ENCODE results near the gene RNU4-1. TPM values are rescaled to one million over a fixed set of nuclear protein-coding genes. Genes with fewer than 3 reads are reported as not detected.

RNU4-1 gene
- total RNA-seq, 4 donors from 2014 or later: not detected

DNA sequence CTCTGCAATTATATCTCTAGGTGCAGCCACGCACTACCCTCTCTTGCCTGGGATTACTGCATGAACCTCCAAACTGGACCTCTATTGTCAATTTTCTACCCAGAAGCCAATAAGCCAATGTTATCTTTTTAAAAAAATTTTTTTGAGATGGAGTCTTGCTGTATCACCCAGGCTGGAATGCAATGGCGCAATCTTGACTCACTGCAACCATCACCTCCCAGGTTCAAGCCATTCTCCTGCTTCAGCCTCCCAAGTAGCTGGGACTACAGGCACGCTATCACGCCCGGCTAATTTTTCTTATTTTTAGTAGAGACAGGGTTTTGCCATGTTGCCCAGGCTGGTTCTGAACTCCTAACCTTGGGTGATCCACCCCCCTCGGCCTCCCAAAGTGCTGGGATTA, 16.3 kb downstream of the RNU4-1 start:
- no peak overlapping the region for H3K4me3 ChIP-seq
- H3K27ac ChIP-seq: no peak overlapping the region
- no peaks in the 10 kb centered on the region for H3K9me3 ChIP-seq
- no peaks in the 10 kb centered on the region for H3K36me3 ChIP-seq
- no peaks in the 10 kb centered on the region for H3K4me1 ChIP-seq
- TF ChIP-seq POLR2A (IDR thresholded peaks at IDR 0.05) (no peak), POLR2AphosphoS5 (IDR thresholded peaks at IDR 0.05) (no peak), EP300 (IDR thresholded peaks at IDR 0.05) (no peak)
- TF ChIP-seq, protein P1, sequence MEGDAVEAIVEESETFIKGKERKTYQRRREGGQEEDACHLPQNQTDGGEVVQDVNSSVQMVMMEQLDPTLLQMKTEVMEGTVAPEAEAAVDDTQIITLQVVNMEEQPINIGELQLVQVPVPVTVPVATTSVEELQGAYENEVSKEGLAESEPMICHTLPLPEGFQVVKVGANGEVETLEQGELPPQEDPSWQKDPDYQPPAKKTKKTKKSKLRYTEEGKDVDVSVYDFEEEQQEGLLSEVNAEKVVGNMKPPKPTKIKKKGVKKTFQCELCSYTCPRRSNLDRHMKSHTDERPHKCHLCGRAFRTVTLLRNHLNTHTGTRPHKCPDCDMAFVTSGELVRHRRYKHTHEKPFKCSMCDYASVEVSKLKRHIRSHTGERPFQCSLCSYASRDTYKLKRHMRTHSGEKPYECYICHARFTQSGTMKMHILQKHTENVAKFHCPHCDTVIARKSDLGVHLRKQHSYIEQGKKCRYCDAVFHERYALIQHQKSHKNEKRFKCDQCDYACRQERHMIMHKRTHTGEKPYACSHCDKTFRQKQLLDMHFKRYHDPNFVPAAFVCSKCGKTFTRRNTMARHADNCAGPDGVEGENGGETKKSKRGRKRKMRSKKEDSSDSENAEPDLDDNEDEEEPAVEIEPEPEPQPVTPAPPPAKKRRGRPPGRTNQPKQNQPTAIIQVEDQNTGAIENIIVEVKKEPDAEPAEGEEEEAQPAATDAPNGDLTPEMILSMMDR (IDR thresholded peaks at IDR 0.05): no peak
- 95% methylated on average over 6 of the region's 6 CpGs for WGBS
- DNase-seq (ENCODE audit: low spot score in 2 of 2): no peak
- H3K27me3 ChIP-seq: no peaks in the 10 kb centered on the region

DNA sequence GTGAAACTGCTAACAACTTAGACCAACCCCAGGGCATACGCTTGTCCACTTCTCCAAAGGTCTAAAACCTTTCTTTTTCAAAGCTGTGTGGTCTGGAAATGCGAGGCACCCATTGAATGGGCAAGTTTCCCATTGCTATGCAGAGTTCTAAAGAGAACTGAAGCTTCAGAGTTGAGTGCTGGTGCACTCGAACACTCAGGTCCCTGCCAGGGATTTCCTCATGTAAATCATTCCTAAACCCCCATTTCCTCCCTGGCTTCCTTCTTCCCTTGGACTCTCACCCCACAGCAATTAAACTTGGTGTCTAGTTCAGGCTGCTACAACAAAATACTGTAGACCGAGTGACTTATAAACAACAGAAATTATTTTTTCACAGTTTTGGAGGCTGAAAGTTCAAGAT, 25.3 kb downstream of the RNU4-1 start:
- 32% methylated on average over 3 of the region's 4 CpGs for WGBS
- DNase-seq (ENCODE audit: low spot score in 2 of 2): no peak
- no peaks in the 10 kb centered on the region for H3K9me3 ChIP-seq
- H3K27ac ChIP-seq: no peak overlapping the region
- H3K4me3 ChIP-seq: no peak overlapping the region
- H3K27me3 ChIP-seq: no peaks in the 10 kb centered on the region
- TF ChIP-seq POLR2AphosphoS5 (IDR thresholded peaks at IDR 0.05): no peak
- TF ChIP-seq POLR2A (IDR thresholded peaks at IDR 0.05): no peak
- TF ChIP-seq, protein P1 (IDR thresholded peaks at IDR 0.05): no peak
- no peak for TF ChIP-seq EP300 (IDR thresholded peaks at IDR 0.05)
- H3K36me3 ChIP-seq: no peaks in the 10 kb centered on the region
- H3K4me1 ChIP-seq: peaks cover 29% of the 10 kb centered on the region

DNA sequence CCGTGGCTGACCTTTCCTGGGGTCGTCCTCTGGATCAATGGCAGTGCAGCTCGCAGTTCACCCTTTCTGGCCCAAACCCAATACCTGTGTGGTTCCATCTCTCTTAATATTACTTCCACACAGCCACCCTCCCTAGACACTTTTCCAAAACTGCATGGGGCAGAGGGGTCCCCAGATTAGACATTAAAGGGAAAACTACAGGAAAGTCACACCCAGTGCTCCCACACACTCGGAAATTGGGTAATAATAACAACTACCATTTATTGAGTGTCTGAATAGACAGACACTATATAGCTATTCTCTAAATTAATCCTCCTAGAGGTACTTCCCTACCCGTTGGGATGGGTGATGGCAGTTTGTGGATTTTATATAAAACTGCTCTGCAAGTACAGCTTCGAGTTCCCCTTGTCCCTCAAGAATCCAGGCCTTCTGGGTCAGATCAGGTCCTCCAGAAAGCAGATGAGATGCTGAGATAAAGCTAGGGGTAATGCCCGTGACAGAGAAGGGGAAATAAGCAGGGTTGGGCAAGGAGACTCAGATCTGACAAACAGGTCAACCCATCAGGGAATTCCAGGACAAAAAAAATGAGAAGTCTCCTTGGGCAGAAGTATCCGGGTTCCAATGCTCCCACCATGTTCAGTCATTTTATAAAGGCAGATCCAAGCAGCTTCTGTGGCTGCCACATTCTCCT, 26.7 kb downstream of the RNU4-1 start:
- 23% methylated on average over 8 of the region's 8 CpGs for WGBS
- DNase-seq (ENCODE audit: low spot score in 2 of 2): no peak
- Histone ChIP-seq H3K27ac (no peak overlapping the region), H3K36me3 (no peaks in the 10 kb centered on the region), H3K27me3 (no peaks in the 10 kb centered on the region), H3K4me3 (no peak overlapping the region), H3K4me1 (peaks cover 44% of the 10 kb centered on the region), H3K9me3 (no peaks in the 10 kb centered on the region)
- TF ChIP-seq POLR2A (IDR thresholded peaks at IDR 0.05): no peak
- TF ChIP-seq EP300 (IDR thresholded peaks at IDR 0.05): no peak
- TF ChIP-seq, protein P1 (IDR thresholded peaks at IDR 0.05): no peak
- TF ChIP-seq POLR2AphosphoS5 (IDR thresholded peaks at IDR 0.05): no peak

DNA sequence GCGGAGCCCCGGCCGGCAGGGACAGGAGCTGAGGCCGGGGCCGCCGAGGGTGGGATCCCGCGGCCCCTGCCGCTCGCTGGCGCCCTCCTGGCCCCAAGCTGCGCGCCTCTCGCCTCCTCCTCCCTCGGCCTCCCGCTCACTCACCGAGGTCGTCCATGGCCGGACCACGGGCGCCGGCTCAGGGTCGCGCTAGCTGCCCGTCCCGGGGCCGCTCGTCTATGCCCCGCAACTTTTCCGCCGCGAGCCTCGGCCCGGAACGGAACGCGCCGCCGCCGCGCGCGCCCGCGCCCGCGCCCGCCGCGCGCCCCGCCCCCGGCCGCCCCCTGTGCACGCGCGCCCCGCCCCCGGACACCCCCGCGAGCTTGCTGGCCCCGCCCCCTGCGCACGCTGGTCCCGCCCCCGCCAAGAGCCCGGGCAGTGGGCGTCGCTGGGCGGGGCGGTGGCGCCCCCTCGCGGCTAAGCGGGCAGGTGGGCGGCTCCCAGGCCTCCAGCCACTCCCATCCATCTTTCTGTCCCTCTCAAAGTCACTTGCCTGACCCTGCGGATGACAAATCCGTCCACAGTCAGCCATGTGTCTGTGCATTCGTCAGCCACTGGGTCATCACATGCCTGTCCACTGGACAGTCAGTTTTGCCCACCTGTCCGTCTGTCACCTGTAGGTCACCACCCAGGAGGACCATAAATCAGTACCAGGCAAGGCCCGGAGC, 27.4 kb downstream of the RNU4-1 start, which contains the start of gene PXN:
Gene PXN, minus strand, starts transcription at position 258 of the 707 bp plus-strand sequence. Its CDS starts 101 bp downstream, at position 157.
- H3K4me1 ChIP-seq: peaks cover 51% of the 10 kb centered on the region
- TF ChIP-seq, protein P1 (IDR thresholded peaks at IDR 0.05): peak; percentile 46 to 85
- TF ChIP-seq POLR2A (IDR thresholded peaks at IDR 0.05): no peak
- no peak for TF ChIP-seq EP300 (IDR thresholded peaks at IDR 0.05)
- no peaks in the 10 kb centered on the region for H3K9me3 ChIP-seq
- peak within 1 kb of the TSS; percentile 85 for H3K27ac ChIP-seq
- 18% methylated on average over 2 of the region's 81 CpGs for WGBS
- DNase-seq (ENCODE audit: low spot score in 2 of 2): peak; percentile 91 to 92
- no peaks in the 10 kb centered on the region for H3K27me3 ChIP-seq
- peak within 1 kb of the TSS; percentile 74 for H3K4me3 ChIP-seq
- no peaks in the 10 kb centered on the region for H3K36me3 ChIP-seq

DNA sequence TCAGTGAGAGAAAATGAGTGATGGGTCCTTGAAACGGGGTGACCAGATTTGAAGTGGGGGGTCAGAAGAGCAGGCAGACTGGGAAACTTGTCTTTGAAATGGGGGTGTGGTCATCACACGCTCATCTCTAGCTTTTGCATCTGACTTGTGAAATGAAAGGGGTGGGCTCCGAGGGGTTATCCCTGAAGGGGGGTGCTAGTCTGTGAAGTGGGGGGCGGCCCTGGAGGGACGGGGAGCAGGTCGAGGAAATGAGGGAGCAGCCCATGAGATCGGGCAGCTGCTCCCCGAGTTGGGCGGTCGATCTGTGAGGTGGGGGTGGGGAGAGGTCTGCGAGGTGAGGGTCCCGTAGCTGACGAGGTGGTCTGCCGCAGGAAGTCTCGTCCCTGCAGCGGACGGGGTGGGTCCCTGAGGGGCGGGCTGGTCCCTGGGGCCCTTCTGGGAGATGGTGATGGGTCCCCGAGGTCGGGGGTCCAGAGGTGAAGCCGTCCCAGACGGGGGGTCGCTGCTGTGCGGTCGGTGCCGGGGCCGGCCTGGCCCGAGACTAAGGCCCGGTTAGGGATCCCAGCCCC, 28.0 kb downstream of the RNU4-1 start:
- no peaks in the 10 kb centered on the region for H3K9me3 ChIP-seq
- H3K36me3 ChIP-seq: no peaks in the 10 kb centered on the region
- H3K4me3 ChIP-seq: peak overlapping the region; percentile 74
- TF ChIP-seq POLR2AphosphoS5 (IDR thresholded peaks at IDR 0.05) (no peak), EP300 (IDR thresholded peaks at IDR 0.05) (no peak), POLR2A (IDR thresholded peaks at IDR 0.05) (no peak)
- TF ChIP-seq, protein P1 (IDR thresholded peaks at IDR 0.05): no peak
- no peaks in the 10 kb centered on the region for H3K27me3 ChIP-seq
- under 1% methylated on average over 13 of the region's 29 CpGs for WGBS
- H3K4me1 ChIP-seq: peaks cover 57% of the 10 kb centered on the region
- peak overlapping the region; percentile 85 for H3K27ac ChIP-seq
- DNase-seq (ENCODE audit: low spot score in 2 of 2): peak in 1 of 2 donors; percentile 80
